Gastroesophageal sphincter (tissue), 4 donors: ENCODE results near the gene IRGC. TPM values are rescaled to one million over a fixed set of nuclear protein-coding genes. Genes with fewer than 3 reads are reported as not detected.

ENCODE experiments used
- ATAC-seq: fragments of 150-250 bp; one replicate; pipeline ENCODE4 v1.9.1; 2016; ENCODE audit warnings: mild to moderate bottlenecking, moderate library complexity
- H3K27ac ChIP-seq, 4 donors: fragments of 200-600 bp; sonication (generic) in 3 of 4; 1 replicate in 3 of 4; 2 replicates in 1 of 4; pipeline ENCODE4 v1.5.1; 2016 to 2019
- H3K27me3 ChIP-seq: fragments of 200-600 bp; sonication (generic); one replicate; pipeline ENCODE4 v1.5.1; 2019
- H3K36me3 ChIP-seq, 2 donors: fragments of 200-600 bp; sonication (generic); one replicate each; pipeline ENCODE4 v1.5.1; 2019; ENCODE audit warnings: control low read depth in 1 of 2
- H3K4me1 ChIP-seq, 3 donors: fragments of 200-600 bp; sonication (generic); 1 replicate in 2 of 3; 2 replicates in 1 of 3; pipeline ENCODE4 v1.5.1; 2016 to 2019; ENCODE audit warnings: control low read depth in 2 of 3
- H3K4me3 ChIP-seq, 2 donors: fragments of 200-600 bp; sonication (generic); one replicate each; pipeline ENCODE4 v1.5.1; 2019; ENCODE audit warnings: mild to moderate bottlenecking in 1 of 2, moderate library complexity in 1 of 2
- H3K9me3 ChIP-seq, 3 donors: fragments of 200-600 bp; sonication (generic); one replicate each; pipeline ENCODE4 v1.5.1; 2017 to 2019; ENCODE audit warnings: control low read depth in 2 of 3
- EP300 ChIP-seq: sonication (generic); formaldehyde crosslinking; IDR thresholded peaks from one replicate; pipeline ENCODE4 v1.6.1; 2017; ENCODE audit warnings: antibody characterized with exemption, mild to moderate bottlenecking
- POLR2A ChIP-seq, 2 donors: fragments of 450-650 bp; IDR thresholded peaks; one replicate each; pipeline ENCODE4 v1.6.1; 2017; ENCODE audit warnings: antibody characterized with exemption in 2 of 2, mild to moderate bottlenecking in 2 of 2, moderate library complexity in 1 of 2
- POLR2AphosphoS5 ChIP-seq: sonication (generic); formaldehyde crosslinking; IDR thresholded peaks from one replicate; pipeline ENCODE4 v1.6.1; 2017; ENCODE audit warnings: antibody characterized with exemption
- WGBS, 2 donors: methylation state at CpG; one replicate each; pipeline ENCODE4 v1.1.5; 2018; ENCODE audit warnings: low coverage in 1 of 2; 5-methylcytosine and 5-hydroxymethylcytosine counted together
- total RNA-seq, 4 donors: library from RNA; depleted of rRNA; stranded (reverse); fragments of >200 nt; gene quantifications; one replicate each; pipeline ENCODE4 v1.1.0, GENCODE V29; 2016
- TF ChIP-seq, protein P1 (sequence below), 4 experiments: fragments of 200-600 bp in 2 of 4; fragments of 450-650 bp in 2 of 4; sonication (generic) in 1 of 4; IDR thresholded peaks; one replicate each; pipeline ENCODE4 v1.5.1; 2017 to 2019; ENCODE audit warnings: antibody characterized with exemption in 4 of 4, mild to moderate bottlenecking in 2 of 4, moderate library complexity in 2 of 4

The IRGC gene
- total RNA-seq, 4 donors from 2014 or later, result not detected

DNA sequence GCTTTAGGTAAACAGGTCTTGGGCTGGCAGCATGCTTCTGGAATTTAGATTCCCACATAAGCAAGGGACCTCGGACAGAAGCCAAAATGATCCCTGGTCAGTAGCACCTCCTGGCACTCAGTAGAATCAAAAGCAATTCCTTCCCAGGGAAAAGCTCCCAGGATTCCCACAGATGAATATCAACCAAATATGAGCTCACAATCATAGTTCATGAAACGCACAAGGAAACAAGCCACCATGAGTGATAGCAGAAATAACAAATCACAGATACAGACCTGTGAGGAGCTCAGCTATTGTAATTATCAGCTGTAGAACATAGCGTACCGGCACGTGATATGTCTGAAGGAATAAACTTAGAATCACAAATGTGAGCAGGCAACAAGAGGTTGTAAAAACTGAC is 24.1 kb upstream of the IRGC start:
- Histone ChIP-seq H3K4me1 (no peaks in the 10 kb centered on the region), H3K36me3 (no peaks in the 10 kb centered on the region), H3K27me3 (peaks cover 6% of the 10 kb centered on the region), H3K4me3 (no peak overlapping the region), H3K27ac (no peak overlapping the region), H3K9me3 (peaks cover 0 to 43% (median 0%) of the 10 kb centered on the region in 3 donors)
- 77 to 90% methylated on average over 5 of the region's 5 CpGs for WGBS, 2 donors
- TF ChIP-seq POLR2A (IDR thresholded peaks at IDR 0.05) (no peak), EP300 (no peak), POLR2AphosphoS5 (no peak)
- TF ChIP-seq, protein P1, sequence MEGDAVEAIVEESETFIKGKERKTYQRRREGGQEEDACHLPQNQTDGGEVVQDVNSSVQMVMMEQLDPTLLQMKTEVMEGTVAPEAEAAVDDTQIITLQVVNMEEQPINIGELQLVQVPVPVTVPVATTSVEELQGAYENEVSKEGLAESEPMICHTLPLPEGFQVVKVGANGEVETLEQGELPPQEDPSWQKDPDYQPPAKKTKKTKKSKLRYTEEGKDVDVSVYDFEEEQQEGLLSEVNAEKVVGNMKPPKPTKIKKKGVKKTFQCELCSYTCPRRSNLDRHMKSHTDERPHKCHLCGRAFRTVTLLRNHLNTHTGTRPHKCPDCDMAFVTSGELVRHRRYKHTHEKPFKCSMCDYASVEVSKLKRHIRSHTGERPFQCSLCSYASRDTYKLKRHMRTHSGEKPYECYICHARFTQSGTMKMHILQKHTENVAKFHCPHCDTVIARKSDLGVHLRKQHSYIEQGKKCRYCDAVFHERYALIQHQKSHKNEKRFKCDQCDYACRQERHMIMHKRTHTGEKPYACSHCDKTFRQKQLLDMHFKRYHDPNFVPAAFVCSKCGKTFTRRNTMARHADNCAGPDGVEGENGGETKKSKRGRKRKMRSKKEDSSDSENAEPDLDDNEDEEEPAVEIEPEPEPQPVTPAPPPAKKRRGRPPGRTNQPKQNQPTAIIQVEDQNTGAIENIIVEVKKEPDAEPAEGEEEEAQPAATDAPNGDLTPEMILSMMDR (IDR thresholded peaks at IDR 0.05), result no peak
- ATAC-seq, result no peak

DNA sequence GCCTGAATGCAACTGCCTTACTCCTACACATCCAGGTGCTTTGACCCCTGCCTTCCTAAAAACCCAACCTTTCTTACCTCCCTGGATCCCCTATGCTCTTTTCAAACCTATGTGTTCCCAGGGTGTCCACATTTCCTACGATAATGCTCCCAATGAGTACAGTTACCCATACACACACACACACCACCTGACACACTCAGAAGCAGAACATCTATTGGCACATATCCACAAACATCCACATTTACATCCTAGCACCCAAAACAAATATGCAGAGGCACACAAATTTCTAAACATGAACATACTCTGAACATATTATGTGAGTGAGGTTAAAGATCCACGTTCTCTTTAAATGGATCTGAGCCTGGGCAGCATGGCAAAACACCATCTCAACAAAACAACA is 23.5 kb upstream of the IRGC start:
- Histone ChIP-seq H3K27ac (no peak overlapping the region), H3K4me3 (no peak overlapping the region), H3K27me3 (peaks cover 10% of the 10 kb centered on the region), H3K36me3 (no peaks in the 10 kb centered on the region), H3K4me1 (no peaks in the 10 kb centered on the region), H3K9me3 (peaks cover 0 to 44% (median 0%) of the 10 kb centered on the region in 3 donors)
- TF ChIP-seq, protein P1 (IDR thresholded peaks at IDR 0.05), result no peak
- TF ChIP-seq EP300 (no peak), POLR2A (IDR thresholded peaks at IDR 0.05) (no peak), POLR2AphosphoS5 (no peak)
- no peak for ATAC-seq
- WGBS, 2 donors, result 78 to 82% methylated on average over 1 to 2 of the region's 2 CpGs

DNA sequence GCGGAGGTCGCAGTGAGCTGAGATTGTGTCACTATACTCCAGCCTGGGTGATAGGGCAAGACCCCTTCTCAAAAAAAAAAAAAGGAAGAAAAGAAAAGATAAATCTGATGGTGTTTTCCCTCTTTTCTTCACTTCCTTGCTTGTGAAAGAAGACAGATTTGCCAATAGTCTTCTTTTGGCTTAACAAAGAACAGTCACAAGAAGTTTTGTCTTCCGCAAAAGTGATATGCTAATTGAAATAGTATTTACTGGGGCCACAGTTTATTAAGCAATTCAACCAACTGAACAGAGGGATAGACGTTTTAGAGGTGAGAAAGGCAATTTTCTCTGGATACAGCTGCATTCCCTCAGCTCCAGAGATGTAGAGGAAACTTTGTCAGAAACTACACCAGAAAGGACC is 23.0 kb upstream of the IRGC start:
- Histone ChIP-seq H3K9me3 (peaks cover 0 to 44% (median 0%) of the 10 kb centered on the region in 3 donors), H3K27ac (no peak overlapping the region), H3K27me3 (peaks cover 15% of the 10 kb centered on the region), H3K4me3 (no peak overlapping the region), H3K4me1 (no peaks in the 10 kb centered on the region), H3K36me3 (no peaks in the 10 kb centered on the region)
- WGBS, 2 donors, result 51 to 78% methylated on average over 2 to 4 of the region's 4 CpGs
- TF ChIP-seq POLR2AphosphoS5, result no peak
- TF ChIP-seq, protein P1 (IDR thresholded peaks at IDR 0.05), result no peak
- no peak for TF ChIP-seq POLR2A (IDR thresholded peaks at IDR 0.05)
- no peak for TF ChIP-seq EP300
- ATAC-seq, result no peak

DNA sequence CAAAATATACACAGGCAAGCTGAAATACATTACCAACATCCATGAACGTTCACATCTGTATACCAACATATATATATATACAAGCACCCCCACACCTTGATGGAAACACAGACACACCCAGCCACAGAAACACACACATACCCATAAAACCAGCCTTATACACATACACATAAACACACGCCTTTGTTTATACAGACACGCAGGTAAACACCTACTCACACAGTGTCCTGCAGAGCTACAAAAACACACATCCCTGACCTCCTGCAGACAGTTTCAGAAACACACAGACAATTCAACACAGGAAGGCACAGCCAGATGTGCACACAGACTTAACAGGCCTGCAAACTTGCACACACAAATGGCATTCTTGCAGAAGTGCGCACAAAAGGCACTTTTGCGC is 21.3 kb upstream of the IRGC start:
- ATAC-seq, result no peak
- no peaks in the 10 kb centered on the region for H3K36me3 ChIP-seq
- no peak overlapping the region for H3K27ac ChIP-seq
- TF ChIP-seq POLR2AphosphoS5, result no peak
- TF ChIP-seq, protein P1 (IDR thresholded peaks at IDR 0.05), result no peak
- no peak for TF ChIP-seq POLR2A (IDR thresholded peaks at IDR 0.05)
- no peak for TF ChIP-seq EP300
- peaks cover 0 to 42% (median 0%) of the 10 kb centered on the region in 3 donors for H3K9me3 ChIP-seq
- no peak overlapping the region for H3K4me3 ChIP-seq
- peaks cover 31% of the 10 kb centered on the region for H3K27me3 ChIP-seq
- WGBS, 2 donors, result 66 to 94% methylated on average over 3 of the region's 5 CpGs
- peaks cover 0 to 8% (median 0%) of the 10 kb centered on the region in 3 donors for H3K4me1 ChIP-seq

DNA sequence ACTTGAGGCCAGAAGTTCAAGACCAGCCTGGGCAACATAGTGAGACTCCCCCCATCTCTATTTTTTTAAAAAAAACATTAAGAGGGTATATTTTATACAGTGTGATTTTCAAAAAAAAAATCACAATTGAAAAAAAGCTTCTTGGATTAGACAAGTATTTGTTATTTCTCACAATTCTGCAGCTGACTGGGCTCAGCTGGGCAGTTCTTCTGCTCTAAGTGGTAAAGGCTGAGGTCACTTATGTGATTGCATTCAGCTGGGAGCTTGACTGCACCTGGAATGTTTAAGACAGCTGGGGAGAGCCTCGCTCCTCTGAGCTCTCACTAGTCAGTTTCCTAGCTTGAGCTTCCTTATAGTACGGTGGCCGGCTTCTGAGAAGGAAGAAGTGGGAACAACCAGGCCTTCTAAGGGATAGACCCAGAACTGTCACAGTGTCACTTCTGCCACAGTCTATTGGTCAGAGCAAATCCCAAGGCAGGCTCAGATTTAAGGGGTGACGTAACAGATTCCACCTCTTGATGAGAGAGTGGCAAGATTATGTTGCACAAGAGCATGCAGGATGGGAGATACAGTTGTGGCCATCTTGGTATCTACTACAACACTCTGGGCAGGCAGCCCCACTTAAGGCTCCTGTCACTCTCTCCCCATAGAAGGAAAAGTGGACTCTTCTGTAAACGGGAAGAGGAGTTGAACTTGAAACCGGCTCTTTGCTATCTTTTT is 19.7 kb upstream of the IRGC start:
- WGBS, 2 donors, result 77 to 84% methylated on average over 3 to 5 of the region's 6 CpGs
- Histone ChIP-seq H3K9me3 (peaks cover 0 to 26% (median 0%) of the 10 kb centered on the region in 3 donors), H3K4me1 (peaks cover 0 to 19% (median 3%) of the 10 kb centered on the region in 3 donors), H3K36me3 (no peaks in the 10 kb centered on the region), H3K4me3 (no peak overlapping the region), H3K27me3 (peaks cover 43% of the 10 kb centered on the region), H3K27ac (no peak overlapping the region)
- ATAC-seq, result no peak
- TF ChIP-seq POLR2A (IDR thresholded peaks at IDR 0.05) (no peak), POLR2AphosphoS5 (no peak), EP300 (no peak)
- TF ChIP-seq, protein P1 (IDR thresholded peaks at IDR 0.05), result no peak
